ENCODE results near the gene DACH1.
A peak's percentile ranks its signal among the peaks of the same experiment; 100 is the strongest.
"Not testable (repeated sequence)": the region's sequence is repeated elsewhere in the genome, so short reads cannot be mapped to it uniquely, and the experiment has no call there.

The DACH1 gene

GRCh38 chr13:71865874-71866334 lies 1.1 kb downstream of the DACH1 start:
- peak; percentile 25 for DNase-seq

GRCh38 chr13:71864986-71865873 lies 1.8 kb downstream of the DACH1 start:
- DNase-seq: peak; percentile 35

GRCh38 chr13:71864094-71864985 lies 2.7 kb downstream of the DACH1 start:
- peak; percentile 35 for DNase-seq

GRCh38 chr13:71863254-71863865 lies 3.6 kb downstream of the DACH1 start:
- DNase-seq: no peak

GRCh38 chr13:71862459-71862943 lies 4.5 kb downstream of the DACH1 start:
- DNase-seq: no peak

GRCh38 chr13:71861769-71862458 lies 5.1 kb downstream of the DACH1 start:
- no peak for DNase-seq

- DNase-seq: no peak
Measured at GRCh38 chr13:71860547-71861138, 6.4 kb downstream of the DACH1 start.

GRCh38 chr13:71858647-71859046 lies 8.4 kb downstream of the DACH1 start:
- peak; percentile 36 for DNase-seq

GRCh38 chr13:71856548-71857043 lies 10.4 kb downstream of the DACH1 start:
- DNase-seq: no peak

- DNase-seq: no peak
Measured at GRCh38 chr13:71854401-71854800, 12.6 kb downstream of the DACH1 start.

GRCh38 chr13:71853725-71854124 lies 13.3 kb downstream of the DACH1 start:
- no peak for DNase-seq

GRCh38 chr13:71852736-71853135 lies 14.3 kb downstream of the DACH1 start:
- no peak for DNase-seq

- no peak for DNase-seq
Measured at GRCh38 chr13:71851498-71852409, 15.2 kb downstream of the DACH1 start.

GRCh38 chr13:71842003-71842402 lies 25.0 kb downstream of the DACH1 start:
- no peak for DNase-seq

- DNase-seq: no peak
Measured at GRCh38 chr13:71838842-71839241, 28.2 kb downstream of the DACH1 start.

- DNase-seq: not testable (repeated sequence)
Measured at GRCh38 chr13:71837582-71837981, 29.4 kb downstream of the DACH1 start.

- no peak for DNase-seq
Measured at GRCh38 chr13:71831716-71832115, 35.3 kb downstream of the DACH1 start.

GRCh38 chr13:71830736-71831135 lies 36.3 kb downstream of the DACH1 start:
- DNase-seq: no peak

- no peak for DNase-seq
Measured at GRCh38 chr13:71830323-71830722, 36.7 kb downstream of the DACH1 start.

GRCh38 chr13:71829547-71829946 lies 37.5 kb downstream of the DACH1 start:
- no peak for DNase-seq

GRCh38 chr13:71828564-71828963 lies 38.4 kb downstream of the DACH1 start:
- no peak for DNase-seq
